Measurements from ENCODE around the gene ZNF516.

The ZNF516 gene

DNA sequence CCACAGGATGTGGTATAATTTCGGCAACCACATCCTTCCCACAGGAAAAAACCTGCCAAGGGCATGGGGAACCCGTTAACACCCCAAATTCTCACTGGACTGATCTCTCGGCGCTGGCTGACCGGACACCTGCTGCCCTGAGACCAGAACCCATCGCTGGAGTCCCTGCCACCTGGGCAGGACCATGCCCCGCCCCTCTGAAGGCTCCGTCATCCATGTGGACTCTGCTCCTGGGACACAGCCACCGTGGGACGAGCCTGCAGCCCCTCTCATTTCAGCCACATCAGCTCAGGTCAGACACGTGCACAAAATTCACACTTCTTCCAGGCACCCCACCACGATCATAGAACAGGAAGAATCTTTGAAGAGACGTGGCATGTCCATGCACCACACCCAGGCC, 108.2 kb downstream of the ZNF516 start:
- H3K4me3 ChIP-seq (ENCODE audit: low read depth, low read length): no peak overlapping the region
- H3K9me3 ChIP-seq (ENCODE audit: control insufficient read depth, insufficient read depth, low read depth, low read length): no peaks in the 10 kb centered on the region
- ChIA-PET CTCF (interaction anchor here (0.7 to 3.6 kb wide), 2 partner anchors 12 to 199 kb away, joined by 3 to 28 read pairs; no protein-coding TSS in a partner anchor), POLR2A (no interaction called here)
- H3K4me1 ChIP-seq (ENCODE audit: control insufficient read depth, insufficient read depth, low read length): no peaks in the 10 kb centered on the region
- no peak overlapping the region for H3K27ac ChIP-seq (ENCODE audit: extremely low read depth, low read depth, low read length)
- TF ChIP-seq ZNF433 (tag by site-specific recombination; IDR thresholded peaks at IDR 0.05; ENCODE audit: low read depth) (no peak), ZNF324 (tag by site-specific recombination; IDR thresholded peaks at IDR 0.05) (no peak), ZBTB8A (tag by site-specific recombination; IDR thresholded peaks at IDR 0.05) (no peak), ZNF660 (tag by site-specific recombination; IDR thresholded peaks at IDR 0.05) (no peak), ZNF558 (tag by site-specific recombination; IDR thresholded peaks at IDR 0.05) (no peak), ZNF140 (tag by site-specific recombination; IDR thresholded peaks at IDR 0.05) (no peak), YY1 (tag by site-specific recombination; IDR thresholded peaks at IDR 0.05) (no peak), ZBTB1 (tag by site-specific recombination; IDR thresholded peaks at IDR 0.05) (no peak), ZNF214 (tag by site-specific recombination; IDR thresholded peaks at IDR 0.05; ENCODE audit: borderline replicate concordance) (no peak), ZNF571 (tag by site-specific recombination; IDR thresholded peaks at IDR 0.05) (no peak), KLF7 (tag by site-specific recombination; IDR thresholded peaks at IDR 0.05; ENCODE audit: borderline replicate concordance) (no peak), ZNF623 (tag by site-specific recombination; IDR thresholded peaks at IDR 0.05) (no peak), TCF7L2 (IDR thresholded peaks at IDR 0.05; ENCODE audit: borderline replicate concordance, low read depth, low read length) (no peak), ZNF292 (tag by site-specific recombination; IDR thresholded peaks at IDR 0.05; ENCODE audit: borderline replicate concordance, low read depth) (no peak), ZNF211 (tag by site-specific recombination; IDR thresholded peaks at IDR 0.05; ENCODE audit: low read depth) (no peak)
- TF ChIP-seq, protein P1, sequence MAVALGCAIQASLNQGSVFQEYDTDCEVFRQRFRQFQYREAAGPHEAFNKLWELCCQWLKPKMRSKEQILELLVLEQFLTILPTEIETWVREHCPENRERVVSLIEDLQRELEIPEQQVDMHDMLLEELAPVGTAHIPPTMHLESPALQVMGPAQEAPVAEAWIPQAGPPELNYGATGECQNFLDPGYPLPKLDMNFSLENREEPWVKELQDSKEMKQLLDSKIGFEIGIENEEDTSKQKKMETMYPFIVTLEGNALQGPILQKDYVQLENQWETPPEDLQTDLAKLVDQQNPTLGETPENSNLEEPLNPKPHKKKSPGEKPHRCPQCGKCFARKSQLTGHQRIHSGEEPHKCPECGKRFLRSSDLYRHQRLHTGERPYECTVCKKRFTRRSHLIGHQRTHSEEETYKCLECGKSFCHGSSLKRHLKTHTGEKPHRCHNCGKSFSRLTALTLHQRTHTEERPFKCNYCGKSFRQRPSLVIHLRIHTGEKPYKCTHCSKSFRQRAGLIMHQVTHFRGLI (tag by site-specific recombination; IDR thresholded peaks at IDR 0.05): no peak
- TF ChIP-seq, protein P2, sequence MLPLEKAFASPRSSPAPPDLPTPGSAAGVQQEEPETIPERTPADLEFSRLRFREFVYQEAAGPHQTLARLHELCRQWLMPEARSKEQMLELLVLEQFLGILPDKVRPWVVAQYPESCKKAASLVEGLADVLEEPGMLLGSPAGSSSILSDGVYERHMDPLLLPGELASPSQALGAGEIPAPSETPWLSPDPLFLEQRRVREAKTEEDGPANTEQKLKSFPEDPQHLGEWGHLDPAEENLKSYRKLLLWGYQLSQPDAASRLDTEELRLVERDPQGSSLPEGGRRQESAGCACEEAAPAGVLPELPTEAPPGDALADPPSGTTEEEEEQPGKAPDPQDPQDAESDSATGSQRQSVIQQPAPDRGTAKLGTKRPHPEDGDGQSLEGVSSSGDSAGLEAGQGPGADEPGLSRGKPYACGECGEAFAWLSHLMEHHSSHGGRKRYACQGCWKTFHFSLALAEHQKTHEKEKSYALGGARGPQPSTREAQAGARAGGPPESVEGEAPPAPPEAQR (tag by site-specific recombination; IDR thresholded peaks at IDR 0.05): no peak
- TF ChIP-seq, protein P3, sequence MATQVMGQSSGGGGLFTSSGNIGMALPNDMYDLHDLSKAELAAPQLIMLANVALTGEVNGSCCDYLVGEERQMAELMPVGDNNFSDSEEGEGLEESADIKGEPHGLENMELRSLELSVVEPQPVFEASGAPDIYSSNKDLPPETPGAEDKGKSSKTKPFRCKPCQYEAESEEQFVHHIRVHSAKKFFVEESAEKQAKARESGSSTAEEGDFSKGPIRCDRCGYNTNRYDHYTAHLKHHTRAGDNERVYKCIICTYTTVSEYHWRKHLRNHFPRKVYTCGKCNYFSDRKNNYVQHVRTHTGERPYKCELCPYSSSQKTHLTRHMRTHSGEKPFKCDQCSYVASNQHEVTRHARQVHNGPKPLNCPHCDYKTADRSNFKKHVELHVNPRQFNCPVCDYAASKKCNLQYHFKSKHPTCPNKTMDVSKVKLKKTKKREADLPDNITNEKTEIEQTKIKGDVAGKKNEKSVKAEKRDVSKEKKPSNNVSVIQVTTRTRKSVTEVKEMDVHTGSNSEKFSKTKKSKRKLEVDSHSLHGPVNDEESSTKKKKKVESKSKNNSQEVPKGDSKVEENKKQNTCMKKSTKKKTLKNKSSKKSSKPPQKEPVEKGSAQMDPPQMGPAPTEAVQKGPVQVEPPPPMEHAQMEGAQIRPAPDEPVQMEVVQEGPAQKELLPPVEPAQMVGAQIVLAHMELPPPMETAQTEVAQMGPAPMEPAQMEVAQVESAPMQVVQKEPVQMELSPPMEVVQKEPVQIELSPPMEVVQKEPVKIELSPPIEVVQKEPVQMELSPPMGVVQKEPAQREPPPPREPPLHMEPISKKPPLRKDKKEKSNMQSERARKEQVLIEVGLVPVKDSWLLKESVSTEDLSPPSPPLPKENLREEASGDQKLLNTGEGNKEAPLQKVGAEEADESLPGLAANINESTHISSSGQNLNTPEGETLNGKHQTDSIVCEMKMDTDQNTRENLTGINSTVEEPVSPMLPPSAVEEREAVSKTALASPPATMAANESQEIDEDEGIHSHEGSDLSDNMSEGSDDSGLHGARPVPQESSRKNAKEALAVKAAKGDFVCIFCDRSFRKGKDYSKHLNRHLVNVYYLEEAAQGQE (tag by site-specific recombination; IDR thresholded peaks at IDR 0.05): no peak
- no peaks in the 10 kb centered on the region for H3K36me3 ChIP-seq (ENCODE audit: control insufficient read depth in 2 of 2, insufficient read depth in 1 of 2, low read length in 2 of 2)

DNA sequence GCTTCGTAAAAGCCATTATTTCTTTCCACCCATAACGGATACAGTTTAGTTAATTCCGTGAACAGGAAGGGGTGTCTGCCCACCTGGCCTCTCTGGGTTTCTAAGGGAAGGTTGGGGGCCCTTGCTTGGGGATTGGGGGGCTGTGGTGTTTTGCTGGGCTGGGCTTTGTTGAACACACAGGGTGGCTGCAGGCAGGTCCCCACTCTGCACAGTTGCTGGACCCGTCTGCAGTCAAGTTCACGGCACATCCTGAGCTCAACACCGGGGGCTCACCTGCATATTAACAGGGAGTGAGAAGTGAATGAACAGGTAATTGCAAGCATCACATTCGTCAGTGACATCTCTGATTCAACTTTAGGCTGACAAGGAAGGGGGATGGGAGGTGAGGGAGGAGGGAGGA, 109.0 kb downstream of the ZNF516 start:
- H3K9me3 ChIP-seq (ENCODE audit: control insufficient read depth, insufficient read depth, low read depth, low read length): no peaks in the 10 kb centered on the region
- CTCF ChIA-PET: interaction anchor here (0.6 to 3.6 kb wide), 2 partner anchors 12 to 190 kb away, joined by 5 to 28 read pairs; no protein-coding TSS in a partner anchor
- no peaks in the 10 kb centered on the region for H3K36me3 ChIP-seq (ENCODE audit: control insufficient read depth in 2 of 2, insufficient read depth in 1 of 2, low read length in 2 of 2)
- H3K4me3 ChIP-seq (ENCODE audit: low read depth, low read length): no peak overlapping the region
- H3K27ac ChIP-seq (ENCODE audit: extremely low read depth, low read depth, low read length): no peak overlapping the region
- POLR2A ChIA-PET: no interaction called here
- no peak for TF ChIP-seq ZNF549 (tag by site-specific recombination; IDR thresholded peaks at IDR 0.05)
- TF ChIP-seq ZNF585B (tag by site-specific recombination; IDR thresholded peaks at IDR 0.05): no peak
- TF ChIP-seq, protein P4, sequence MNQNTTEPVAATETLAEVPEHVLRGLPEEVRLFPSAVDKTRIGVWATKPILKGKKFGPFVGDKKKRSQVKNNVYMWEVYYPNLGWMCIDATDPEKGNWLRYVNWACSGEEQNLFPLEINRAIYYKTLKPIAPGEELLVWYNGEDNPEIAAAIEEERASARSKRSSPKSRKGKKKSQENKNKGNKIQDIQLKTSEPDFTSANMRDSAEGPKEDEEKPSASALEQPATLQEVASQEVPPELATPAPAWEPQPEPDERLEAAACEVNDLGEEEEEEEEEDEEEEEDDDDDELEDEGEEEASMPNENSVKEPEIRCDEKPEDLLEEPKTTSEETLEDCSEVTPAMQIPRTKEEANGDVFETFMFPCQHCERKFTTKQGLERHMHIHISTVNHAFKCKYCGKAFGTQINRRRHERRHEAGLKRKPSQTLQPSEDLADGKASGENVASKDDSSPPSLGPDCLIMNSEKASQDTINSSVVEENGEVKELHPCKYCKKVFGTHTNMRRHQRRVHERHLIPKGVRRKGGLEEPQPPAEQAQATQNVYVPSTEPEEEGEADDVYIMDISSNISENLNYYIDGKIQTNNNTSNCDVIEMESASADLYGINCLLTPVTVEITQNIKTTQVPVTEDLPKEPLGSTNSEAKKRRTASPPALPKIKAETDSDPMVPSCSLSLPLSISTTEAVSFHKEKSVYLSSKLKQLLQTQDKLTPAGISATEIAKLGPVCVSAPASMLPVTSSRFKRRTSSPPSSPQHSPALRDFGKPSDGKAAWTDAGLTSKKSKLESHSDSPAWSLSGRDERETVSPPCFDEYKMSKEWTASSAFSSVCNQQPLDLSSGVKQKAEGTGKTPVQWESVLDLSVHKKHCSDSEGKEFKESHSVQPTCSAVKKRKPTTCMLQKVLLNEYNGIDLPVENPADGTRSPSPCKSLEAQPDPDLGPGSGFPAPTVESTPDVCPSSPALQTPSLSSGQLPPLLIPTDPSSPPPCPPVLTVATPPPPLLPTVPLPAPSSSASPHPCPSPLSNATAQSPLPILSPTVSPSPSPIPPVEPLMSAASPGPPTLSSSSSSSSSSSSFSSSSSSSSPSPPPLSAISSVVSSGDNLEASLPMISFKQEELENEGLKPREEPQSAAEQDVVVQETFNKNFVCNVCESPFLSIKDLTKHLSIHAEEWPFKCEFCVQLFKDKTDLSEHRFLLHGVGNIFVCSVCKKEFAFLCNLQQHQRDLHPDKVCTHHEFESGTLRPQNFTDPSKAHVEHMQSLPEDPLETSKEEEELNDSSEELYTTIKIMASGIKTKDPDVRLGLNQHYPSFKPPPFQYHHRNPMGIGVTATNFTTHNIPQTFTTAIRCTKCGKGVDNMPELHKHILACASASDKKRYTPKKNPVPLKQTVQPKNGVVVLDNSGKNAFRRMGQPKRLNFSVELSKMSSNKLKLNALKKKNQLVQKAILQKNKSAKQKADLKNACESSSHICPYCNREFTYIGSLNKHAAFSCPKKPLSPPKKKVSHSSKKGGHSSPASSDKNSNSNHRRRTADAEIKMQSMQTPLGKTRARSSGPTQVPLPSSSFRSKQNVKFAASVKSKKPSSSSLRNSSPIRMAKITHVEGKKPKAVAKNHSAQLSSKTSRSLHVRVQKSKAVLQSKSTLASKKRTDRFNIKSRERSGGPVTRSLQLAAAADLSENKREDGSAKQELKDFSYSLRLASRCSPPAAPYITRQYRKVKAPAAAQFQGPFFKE (tag by site-specific recombination; IDR thresholded peaks at IDR 0.05; ENCODE audit: borderline replicate concordance): no peak
- TF ChIP-seq, protein P2 (tag by site-specific recombination; IDR thresholded peaks at IDR 0.05): no peak
- TF ChIP-seq ZNF341 (tag by site-specific recombination; IDR thresholded peaks at IDR 0.05; ENCODE audit: low read depth): no peak
- H3K4me1 ChIP-seq (ENCODE audit: control insufficient read depth, insufficient read depth, low read length): no peaks in the 10 kb centered on the region

Measured in HEK293 (cell line).